Lung (tissue), 12 donors: ENCODE results near the gene PTTG1IP. TPM values are rescaled to one million over a fixed set of nuclear protein-coding genes. Genes with fewer than 3 reads are reported as not detected.

Experiments
- ATAC-seq: fragments of 200-7000 bp; cut with Tn5 transposase; one replicate; pipeline ENCODE4 v1.9.1; 2020; ENCODE audit warnings: moderate number of reproducible peaks; ENCODE audit not compliant: insufficient read depth, low FRiP score
- DNase-seq, 3 donors: peaks; one replicate each; pipeline ENCODE4 v3.0.0-alpha.2; 2013 to 2017
- H3K27ac ChIP-seq, 2 donors: one replicate each; pipeline ENCODE4 v1.5.1; 2013; ENCODE audit warnings: mild to moderate bottlenecking in 2 of 2, moderate library complexity in 2 of 2, control low read depth in 1 of 2, inconsistent platforms in 1 of 2, low read depth in 1 of 2, low read length in 1 of 2
- H3K27me3 ChIP-seq, 3 donors: one replicate each; pipeline ENCODE4 v1.5.1; 2013; ENCODE audit warnings: low read length in 2 of 3; ENCODE audit not compliant: control insufficient read depth in 3 of 3, insufficient read depth in 3 of 3
- H3K36me3 ChIP-seq, 4 donors: one replicate each; pipeline ENCODE4 v1.5.1; 2013; ENCODE audit warnings: low read length in 4 of 4, mild to moderate bottlenecking in 1 of 4, moderate library complexity in 1 of 4; ENCODE audit not compliant: control insufficient read depth in 4 of 4, insufficient read depth in 4 of 4
- H3K4me1 ChIP-seq, 5 donors: one replicate each; pipeline ENCODE4 v1.5.1; 2013; ENCODE audit warnings: low read length in 5 of 5, mild to moderate bottlenecking in 2 of 5, moderate library complexity in 1 of 5; ENCODE audit not compliant: control insufficient read depth in 5 of 5, insufficient read depth in 5 of 5
- H3K4me3 ChIP-seq: one replicate; pipeline ENCODE4 v1.5.1; 2013; ENCODE audit warnings: mild to moderate bottlenecking, control low read depth, moderate library complexity
- H3K9ac ChIP-seq, 2 donors: one replicate each; pipeline ENCODE4 v1.5.1; 2013; ENCODE audit warnings: low read length in 2 of 2, control low read depth in 1 of 2; ENCODE audit not compliant: insufficient read depth in 1 of 2
- H3K9me3 ChIP-seq, 4 donors: one replicate each; pipeline ENCODE4 v1.5.1; 2013; ENCODE audit warnings: low read length in 3 of 4, mild to moderate bottlenecking in 1 of 4, moderate library complexity in 1 of 4; ENCODE audit not compliant: control insufficient read depth in 4 of 4, insufficient read depth in 3 of 4
- CTCF ChIP-seq: IDR thresholded peaks from 2 replicates; pipeline ENCODE4 v1.5.1; 2012; ENCODE audit warnings: mild to moderate bottlenecking; ENCODE audit errors: control extremely low read depth, extremely low read depth
- WGBS, 2 donors: extraction: QIAGEN DNeasy Blood & Tissue Kit; methylation state at CpG; one replicate each; pipeline ENCODE4 v1.1.7; 2013; 5-methylcytosine and 5-hydroxymethylcytosine counted together
- polyA plus RNA-seq, 2 donors: library from polyadenylated mRNA; stranded (reverse); fragments of 200-250 nt; gene quantifications; one replicate each; pipeline ENCODE4 v1.2.1, GENCODE V29; 2013
- total RNA-seq, 2 donors: library from RNA; depleted of rRNA in 1 of 2; stranded (reverse); fragments of >200 nt in 1 of 2; gene quantifications; one replicate each; pipeline ENCODE4 v1.2.1, GENCODE V29; 2014 to 2021
- donor health status: control.
- donor health status: control.
- donor health status: Bipolar disorder and iron deficiency.
- donor health status: healthy.
- donor health status: DM: yes; HTN: yes; CAD: no.

The PTTG1IP gene
- total and polyA plus RNA-seq, 4 donors: 139 to 247 (median 226) TPM

GRCh38 chr21:44849616-44850130 is 23.8 kb downstream of the PTTG1IP start:
- TF ChIP-seq CTCF: no peak
- Histone ChIP-seq H3K9me3 (no peaks in the 10 kb centered on the region), H3K27me3 (no peaks in the 10 kb centered on the region), H3K4me1 (peaks cover 0 to 19% (median 8%) of the 10 kb centered on the region in 5 donors), H3K27ac (no peak overlapping the region), H3K36me3 (peaks cover 7 to 47% (median 16%) of the 10 kb centered on the region in 4 donors), H3K9ac (no peak overlapping the region), H3K4me3 (no peak overlapping the region)
- no peak for ATAC-seq
- DNase-seq: no peak
- 53 to 81% methylated on average over 12 of the region's 12 CpGs for WGBS, 2 donors

- ATAC-seq (no peak), DNase-seq (peak in 1 of 3 donors; percentile 7)
- Histone ChIP-seq H3K36me3 (peaks cover 6 to 40% (median 14%) of the 10 kb centered on the region in 4 donors), H3K4me3 (no peak overlapping the region), H3K9me3 (no peaks in the 10 kb centered on the region), H3K9ac (no peak overlapping the region), H3K27ac (no peak overlapping the region), H3K27me3 (no peaks in the 10 kb centered on the region), H3K4me1 (peaks cover 0 to 19% (median 8%) of the 10 kb centered on the region in 5 donors)
- no peak for TF ChIP-seq CTCF
- WGBS, 2 donors: 89 to 95% methylated on average over 36 of the region's 36 CpGs
These were observed 24.5 kb downstream of the PTTG1IP start for GRCh38 chr21:44848821-44849521.

GRCh38 chr21:44847261-44848056 is 26.0 kb downstream of the PTTG1IP start:
- Histone ChIP-seq H3K4me1 (peaks cover 0 to 19% (median 8%) of the 10 kb centered on the region in 5 donors), H3K9ac (no peak overlapping the region), H3K36me3 (peaks cover 6 to 30% (median 14%) of the 10 kb centered on the region in 4 donors), H3K27ac (no peak overlapping the region), H3K4me3 (no peak overlapping the region), H3K27me3 (no peaks in the 10 kb centered on the region), H3K9me3 (no peaks in the 10 kb centered on the region)
- peak in 1 of 3 donors; percentile 15 for DNase-seq
- ATAC-seq: no peak
- WGBS, 2 donors: 86 to 88% methylated on average over 22 to 24 of the region's 24 CpGs
- no peak for TF ChIP-seq CTCF
